ENCODE results near the gene CLEC18A.
A peak's percentile ranks its signal among the peaks of the same experiment; 100 is the strongest.
"Not testable (repeated sequence)": the region's sequence is repeated elsewhere in the genome, so short reads cannot be mapped to it uniquely, and the experiment has no call there.

Gene CLEC18A

DNA sequence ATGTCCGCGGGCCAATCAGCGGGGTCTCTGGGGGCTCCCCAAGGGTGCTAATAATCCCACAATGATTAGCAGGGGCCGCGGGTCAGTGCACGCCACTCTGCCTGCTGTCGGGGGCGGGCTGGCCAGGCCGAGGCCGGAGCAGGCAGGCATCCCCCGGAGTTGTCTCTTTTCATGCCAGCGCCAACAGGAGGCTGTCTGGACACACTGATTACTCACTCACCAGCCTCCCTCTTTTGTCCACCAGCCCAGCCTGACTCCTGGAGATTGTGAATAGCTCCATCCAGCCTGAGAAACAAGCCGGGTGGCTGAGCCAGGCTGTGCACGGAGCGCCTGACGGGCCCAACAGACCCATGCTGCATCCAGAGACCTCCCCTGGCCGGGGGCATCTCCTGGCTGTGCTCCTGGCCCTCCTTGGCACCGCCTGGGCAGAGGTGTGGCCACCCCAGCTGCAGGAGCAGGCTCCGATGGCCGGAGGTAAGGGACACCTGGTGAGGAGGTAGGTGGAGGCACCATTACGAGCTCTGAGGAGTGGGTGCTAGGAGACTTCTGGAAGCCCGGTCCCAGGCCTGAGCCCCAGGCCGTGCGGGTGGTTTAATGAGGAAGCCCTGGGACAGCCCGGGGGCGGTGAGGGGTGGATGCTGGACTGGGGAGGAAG is at the start of gene CLEC18A:
Gene CLEC18A (plus strand): TSS at position 318 of the 655 bp plus-strand sequence. CDS start 33 bp downstream, at position 351.
- H3K4me3 ChIP-seq, H3K27ac ChIP-seq: not testable (repeated sequence)

GRCh38 chr16:69903865-69904415 is 47.2 kb upstream of the CLEC18A start:
- Histone ChIP-seq H3K4me3 (no peak overlapping the region), H3K27ac (peak overlapping the region in 2 of 21 experiments; percentile 1 to 25)

- H3K27ac ChIP-seq = peak overlapping the region in 1 of 21 experiments; percentile 39
- H3K4me3 ChIP-seq = no peak overlapping the region
Measured at GRCh38 chr16:69904495-69905170, 46.5 kb upstream of the CLEC18A start.

DNA sequence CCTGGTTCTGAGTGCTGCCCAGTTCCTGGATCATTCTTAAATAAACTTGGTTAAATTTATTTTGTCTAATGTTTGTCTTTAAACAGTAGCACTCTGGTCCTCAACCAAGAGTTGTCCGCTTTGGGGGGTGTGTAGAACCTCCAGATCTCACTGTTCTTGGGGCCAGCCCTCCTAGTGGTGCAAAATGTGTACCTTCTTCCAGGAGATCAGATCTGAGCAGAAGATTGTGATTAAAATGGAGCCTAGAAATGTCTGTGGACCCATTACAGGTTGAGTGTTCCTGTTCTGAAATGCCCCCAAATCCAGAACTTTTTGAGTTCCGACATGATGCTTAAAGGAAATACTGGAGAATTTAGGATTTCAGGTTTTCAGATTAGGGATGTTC is 46.0 kb upstream of the CLEC18A start:
- peak overlapping the region in 1 of 21 experiments; percentile 39 for H3K27ac ChIP-seq
- H3K4me3 ChIP-seq = no peak overlapping the region

DNA sequence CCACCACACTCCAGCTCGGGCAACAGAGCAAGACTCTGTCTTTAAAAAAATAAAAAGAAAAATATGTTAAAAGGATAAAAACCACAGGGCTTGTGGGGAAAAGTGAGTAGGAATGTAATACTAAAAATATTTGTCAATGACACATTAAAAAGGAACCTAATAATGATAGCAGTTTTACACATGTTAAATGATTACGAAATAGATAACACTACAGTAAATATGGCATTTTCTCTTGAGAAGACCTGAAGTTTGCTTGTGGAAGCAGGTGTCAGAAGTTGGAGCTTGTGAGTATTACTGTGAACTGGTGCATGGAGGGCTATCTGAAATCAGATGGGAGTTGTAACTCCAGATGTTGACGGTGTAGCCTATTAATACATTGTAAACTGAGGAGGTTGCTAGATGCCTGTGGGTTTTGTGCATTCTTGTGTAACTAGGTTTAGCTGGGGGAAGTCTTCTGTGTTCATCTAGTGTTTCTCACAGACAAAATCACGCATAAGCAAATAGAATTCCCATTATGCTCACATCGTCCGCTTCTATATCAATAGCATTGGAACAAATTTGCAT is 44.2 kb upstream of the CLEC18A start:
- Histone ChIP-seq H3K4me3 (no peak overlapping the region), H3K27ac (no peak overlapping the region)

DNA sequence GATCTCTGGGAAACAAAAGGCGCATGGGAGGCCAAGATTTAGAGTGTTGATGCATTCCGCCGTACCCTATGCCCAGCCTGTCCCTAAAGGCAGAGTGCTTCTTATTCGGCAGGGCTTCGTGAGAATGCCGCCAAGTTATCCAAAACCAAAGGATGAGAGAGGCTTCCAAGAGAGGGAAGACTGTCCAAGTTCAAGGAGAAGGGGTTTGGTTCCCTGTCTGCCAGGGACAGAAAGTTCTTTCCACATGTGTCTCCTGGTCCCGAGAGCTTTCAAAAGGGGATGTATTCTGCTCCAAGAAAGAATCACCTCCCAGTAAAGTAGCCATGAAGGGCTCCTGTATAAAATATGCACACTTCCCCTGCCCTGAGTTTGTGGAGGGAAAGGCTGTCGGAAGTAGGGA is 42.1 kb upstream of the CLEC18A start:
- Histone ChIP-seq H3K4me3 (no peak overlapping the region), H3K27ac (peak overlapping the region in 3 of 21 experiments; percentile 7 to 46 (median 9))

- H3K4me3 ChIP-seq = no peak overlapping the region
- no peak overlapping the region for H3K27ac ChIP-seq
Measured at GRCh38 chr16:69909760-69910159, 41.4 kb upstream of the CLEC18A start.

DNA sequence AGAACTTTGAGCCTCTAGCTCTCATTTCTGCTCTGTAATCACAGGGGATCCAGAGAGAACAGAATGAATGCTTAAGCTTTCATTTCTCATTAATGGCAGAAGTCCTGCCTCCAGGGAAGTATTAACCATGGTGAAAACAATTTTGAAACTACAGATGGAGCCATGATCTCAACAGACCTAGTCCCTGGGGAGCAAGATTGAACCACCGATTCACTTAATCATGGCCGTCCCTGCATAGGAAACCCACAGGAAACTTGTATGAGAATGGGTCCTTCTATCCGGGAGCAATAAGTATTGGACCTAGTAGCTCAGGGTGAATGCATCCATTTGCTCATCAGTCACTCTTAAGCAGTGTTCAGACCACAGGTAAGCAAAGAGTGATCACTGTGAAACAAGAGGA is 40.2 kb upstream of the CLEC18A start:
- Histone ChIP-seq H3K4me3 (no peak overlapping the region), H3K27ac (no peak overlapping the region)

GRCh38 chr16:69916462-69916861 is 34.7 kb upstream of the CLEC18A start:
- H3K27ac ChIP-seq = peak overlapping the region in 1 of 21 experiments; percentile 24
- H3K4me3 ChIP-seq = no peak overlapping the region

DNA sequence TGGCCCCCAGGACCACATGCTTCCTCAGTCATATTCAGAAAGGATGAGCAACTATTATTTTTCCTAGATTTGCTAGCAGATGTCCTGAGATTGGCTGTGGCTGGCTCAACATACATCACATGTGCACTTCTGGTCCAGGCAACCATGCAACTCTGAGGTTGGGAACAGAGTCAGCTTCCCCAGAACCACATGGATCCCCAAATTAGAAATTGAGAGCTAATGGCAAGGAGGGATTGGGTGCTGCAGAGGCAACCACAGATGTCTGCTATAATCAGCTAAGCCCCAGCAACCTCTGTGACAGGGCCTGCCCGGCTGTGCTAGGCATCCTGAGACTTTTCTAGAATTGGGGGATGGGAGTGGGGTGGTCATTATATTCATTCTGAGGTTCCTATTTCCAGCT is 33.8 kb upstream of the CLEC18A start:
- no peak overlapping the region for H3K4me3 ChIP-seq
- peak overlapping the region in 5 of 21 experiments; percentile 10 to 36 (median 14) for H3K27ac ChIP-seq

DNA sequence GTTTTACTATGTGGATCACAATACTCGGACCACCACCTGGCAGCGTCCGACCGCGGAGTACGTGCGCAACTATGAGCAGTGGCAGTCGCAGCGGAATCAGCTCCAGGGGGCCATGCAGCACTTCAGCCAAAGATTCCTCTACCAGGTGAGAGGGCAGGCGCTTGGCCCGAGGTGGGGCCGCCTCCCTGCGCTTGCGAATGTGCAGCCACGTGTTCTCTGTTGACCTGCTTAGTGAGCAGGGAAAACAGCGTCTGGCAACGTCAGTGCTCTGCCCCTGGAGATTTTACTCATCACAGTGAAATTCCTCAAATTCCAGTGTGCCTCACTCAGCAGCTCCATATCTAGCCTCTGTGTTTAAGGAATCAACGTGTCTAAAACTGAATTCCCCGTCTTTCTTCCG is 33.4 kb upstream of the CLEC18A start:
- H3K4me3 ChIP-seq = no peak overlapping the region
- H3K27ac ChIP-seq = peak overlapping the region in 4 of 21 experiments; percentile 10 to 71 (median 36)

DNA sequence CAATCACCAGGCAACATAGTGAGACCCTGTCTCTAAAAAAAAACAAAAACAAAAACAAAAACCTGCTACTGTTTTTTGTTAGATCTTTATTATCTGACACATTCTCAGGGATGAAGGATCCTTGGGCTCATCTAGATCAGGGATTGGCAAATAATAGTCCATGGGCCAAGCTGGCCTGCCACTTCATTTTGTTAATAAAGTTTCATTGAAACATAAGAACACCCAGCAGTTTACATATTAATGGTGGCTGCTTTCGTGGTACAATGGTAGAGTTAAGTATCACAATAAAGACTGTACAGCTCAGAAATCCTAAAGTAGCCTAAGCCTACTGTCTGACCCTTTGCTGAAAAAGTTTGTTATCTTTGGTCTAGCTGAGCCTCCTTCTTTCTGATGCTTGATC is 32.9 kb upstream of the CLEC18A start:
- peak overlapping the region in 5 of 21 experiments; percentile 10 to 71 (median 36) for H3K27ac ChIP-seq
- no peak overlapping the region for H3K4me3 ChIP-seq

DNA sequence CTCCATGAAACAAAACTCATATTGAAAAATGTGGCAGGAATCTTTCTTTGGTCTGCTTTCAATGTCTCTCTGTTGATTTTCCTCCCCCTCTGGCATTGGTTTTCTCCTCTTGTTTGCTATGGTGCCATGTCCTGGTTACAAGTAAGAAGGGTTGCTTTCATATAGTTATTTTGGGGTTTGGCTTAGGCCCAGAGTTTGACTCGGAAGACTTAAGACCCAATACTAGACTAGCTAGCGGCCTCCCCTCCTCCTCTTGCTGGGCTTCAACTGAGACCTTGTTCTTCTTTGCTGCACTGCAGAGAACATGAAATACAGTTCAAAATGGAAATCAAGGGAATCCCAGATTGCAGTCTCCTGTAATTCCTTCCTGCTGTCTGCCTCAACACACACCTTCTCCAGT is 30.0 kb upstream of the CLEC18A start:
- Histone ChIP-seq H3K4me3 (no peak overlapping the region), H3K27ac (peak overlapping the region in 2 of 21 experiments; percentile 46 to 52)

DNA sequence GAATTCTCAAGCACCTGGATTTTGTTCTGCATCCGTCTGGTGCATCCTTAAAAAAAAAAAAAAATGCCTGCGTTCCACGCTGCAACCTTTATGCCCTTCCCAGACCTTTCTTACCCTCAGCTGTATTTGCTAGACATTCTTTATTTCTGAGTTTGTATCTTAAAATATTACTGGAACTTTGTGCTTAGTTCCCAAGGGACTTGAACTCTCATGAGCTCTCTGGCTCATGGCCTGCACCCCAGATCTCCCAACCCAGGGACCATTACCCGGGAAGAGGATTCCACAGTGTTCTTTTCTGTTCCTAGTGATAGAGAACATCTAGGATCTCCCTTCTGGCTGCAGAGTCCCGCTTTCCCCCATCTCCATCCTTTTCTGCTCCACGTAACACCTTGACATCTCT is 28.9 kb upstream of the CLEC18A start:
- no peak overlapping the region for H3K4me3 ChIP-seq
- no peak overlapping the region for H3K27ac ChIP-seq

- Histone ChIP-seq H3K4me3 (no peak overlapping the region), H3K27ac (peak overlapping the region in 10 of 21 experiments; percentile 1 to 85 (median 76))
Measured at GRCh38 chr16:69924041-69924775, 26.9 kb upstream of the CLEC18A start.

- H3K4me3 ChIP-seq = peak overlapping the region in 2 of 7 experiments; percentile 4 to 20
- peak overlapping the region in 16 of 21 experiments; percentile 1 to 85 (median 62) for H3K27ac ChIP-seq
Measured at GRCh38 chr16:69924777-69925191, 26.4 kb upstream of the CLEC18A start.

GRCh38 chr16:69925311-69925710 is 25.8 kb upstream of the CLEC18A start:
- Histone ChIP-seq H3K4me3 (peak overlapping the region in 3 of 7 experiments; percentile 4 to 20 (median 7)), H3K27ac (peak overlapping the region in 16 of 21 experiments; percentile 1 to 85 (median 62))

- Histone ChIP-seq H3K27ac (peak overlapping the region in 5 of 21 experiments; percentile 52 to 85 (median 77)), H3K4me3 (no peak overlapping the region)
Measured at GRCh38 chr16:69926241-69926640, 24.9 kb upstream of the CLEC18A start.

DNA sequence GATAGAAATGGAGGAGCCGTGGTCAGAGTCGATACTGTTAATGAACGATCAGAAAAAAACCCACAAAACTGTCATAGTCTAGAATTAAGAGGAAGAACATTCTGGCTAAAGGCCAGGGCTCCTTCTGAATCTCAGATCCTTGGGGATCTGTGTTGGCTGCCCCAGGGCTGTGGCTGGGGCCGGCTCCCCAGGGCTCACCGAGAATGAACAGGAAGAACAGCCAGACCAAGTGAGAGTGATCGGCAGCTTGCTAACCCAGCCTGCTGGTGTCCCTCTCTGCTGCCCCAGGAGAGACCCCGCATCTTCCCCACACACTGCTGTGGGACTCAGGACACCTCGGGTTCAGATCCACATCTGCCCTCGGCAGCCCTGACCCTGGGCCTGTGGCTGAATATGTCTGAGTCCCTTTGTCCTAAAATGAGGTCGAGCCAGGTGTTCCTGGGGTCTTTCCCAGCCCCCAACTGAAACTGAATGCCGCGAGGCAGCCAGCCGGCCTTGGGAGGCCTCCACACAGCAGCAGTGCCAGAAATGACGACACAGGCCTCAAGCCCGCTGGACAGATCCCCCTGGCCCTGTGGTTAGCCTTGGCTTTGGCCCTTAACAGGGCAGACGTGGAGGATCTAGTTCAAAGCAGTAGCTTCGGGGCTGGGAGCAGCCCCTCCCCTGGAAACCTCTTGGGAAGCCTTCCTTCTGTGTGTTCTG is 23.9 kb upstream of the CLEC18A start:
- H3K27ac ChIP-seq = peak overlapping the region in 12 of 21 experiments; percentile 15 to 79 (median 53)
- H3K4me3 ChIP-seq = no peak overlapping the region

Data from skin epidermis (tissue), 12 donors.